AG09319 (cell line): ENCODE data around the gene NYAP2.

Experiments used
- DNase-seq: peaks from one replicate; pipeline ENCODE4 v3.0.0-alpha.2; 2010; ENCODE audit warnings: low read depth; ENCODE audit errors: extremely low read depth
- TF ChIP-seq, protein P1 (sequence below): IDR thresholded peaks from 2 replicates; pipeline ENCODE4 v1.5.1; 2011; ENCODE audit warnings: low read depth, mild to moderate bottlenecking, inconsistent platforms, low read length, moderate library complexity

NYAP2 gene

DNA sequence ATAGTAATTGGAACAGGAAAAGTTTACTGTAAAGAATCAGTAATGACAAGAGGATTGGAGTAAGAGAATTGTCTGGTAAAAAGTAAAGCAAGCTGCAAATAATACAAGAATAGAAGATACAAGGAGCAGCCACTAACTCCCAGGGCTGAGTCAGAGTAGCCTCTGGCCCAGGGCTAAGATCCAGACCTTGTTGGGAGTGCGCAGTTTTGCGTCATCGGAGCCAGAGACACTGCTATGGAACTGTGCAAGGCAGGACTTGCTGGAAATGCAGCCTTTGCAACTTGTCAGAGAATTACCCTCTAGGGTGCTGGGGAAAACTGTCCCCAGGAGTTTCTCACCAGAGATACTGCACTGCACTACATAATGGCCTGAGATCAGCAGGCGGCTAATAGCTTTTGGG lies 135.2 kb downstream of the NYAP2 start:
- DNase-seq: no peak
- TF ChIP-seq, protein P1, sequence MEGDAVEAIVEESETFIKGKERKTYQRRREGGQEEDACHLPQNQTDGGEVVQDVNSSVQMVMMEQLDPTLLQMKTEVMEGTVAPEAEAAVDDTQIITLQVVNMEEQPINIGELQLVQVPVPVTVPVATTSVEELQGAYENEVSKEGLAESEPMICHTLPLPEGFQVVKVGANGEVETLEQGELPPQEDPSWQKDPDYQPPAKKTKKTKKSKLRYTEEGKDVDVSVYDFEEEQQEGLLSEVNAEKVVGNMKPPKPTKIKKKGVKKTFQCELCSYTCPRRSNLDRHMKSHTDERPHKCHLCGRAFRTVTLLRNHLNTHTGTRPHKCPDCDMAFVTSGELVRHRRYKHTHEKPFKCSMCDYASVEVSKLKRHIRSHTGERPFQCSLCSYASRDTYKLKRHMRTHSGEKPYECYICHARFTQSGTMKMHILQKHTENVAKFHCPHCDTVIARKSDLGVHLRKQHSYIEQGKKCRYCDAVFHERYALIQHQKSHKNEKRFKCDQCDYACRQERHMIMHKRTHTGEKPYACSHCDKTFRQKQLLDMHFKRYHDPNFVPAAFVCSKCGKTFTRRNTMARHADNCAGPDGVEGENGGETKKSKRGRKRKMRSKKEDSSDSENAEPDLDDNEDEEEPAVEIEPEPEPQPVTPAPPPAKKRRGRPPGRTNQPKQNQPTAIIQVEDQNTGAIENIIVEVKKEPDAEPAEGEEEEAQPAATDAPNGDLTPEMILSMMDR: no peak

DNA sequence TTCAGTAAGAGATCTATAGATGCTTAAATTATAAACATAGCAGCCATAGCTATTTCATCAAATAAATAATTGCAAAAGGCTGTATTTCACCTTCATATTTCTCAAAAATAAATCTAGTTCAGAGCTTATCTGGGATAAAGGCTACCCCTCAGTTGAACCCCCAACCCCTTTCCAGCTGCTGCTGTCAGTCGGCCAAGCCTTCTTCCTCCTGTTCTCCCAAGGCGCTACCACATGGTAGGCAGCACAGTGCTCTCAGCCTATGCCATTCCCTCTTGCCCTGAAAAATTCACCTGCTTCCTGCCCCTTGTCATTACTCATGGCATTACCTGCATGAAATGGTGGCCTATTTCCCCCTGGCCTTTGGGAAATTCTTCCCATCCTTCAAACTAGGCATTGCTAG lies 136.5 kb downstream of the NYAP2 start:
- TF ChIP-seq, protein P1: no peak
- DNase-seq: no peak

DNA sequence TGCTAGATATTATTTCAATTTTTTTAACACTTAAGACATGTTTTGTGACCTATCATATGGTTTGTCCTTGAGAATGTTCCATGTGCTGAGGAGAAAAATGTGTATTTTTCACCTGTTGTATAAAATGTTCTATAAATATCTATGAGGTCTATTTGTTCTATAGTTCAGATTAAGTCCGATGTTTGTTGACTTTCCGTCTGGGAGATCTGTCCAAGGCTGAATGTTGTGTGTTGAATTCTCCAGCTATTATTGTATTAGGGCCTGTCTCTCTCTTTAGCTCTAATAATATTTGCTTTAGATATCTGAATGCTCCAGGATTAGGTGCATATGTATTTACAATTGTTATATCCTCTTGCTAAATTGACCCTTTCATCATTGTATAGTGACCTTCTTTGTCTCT lies 144.1 kb downstream of the NYAP2 start:
- no peak for DNase-seq
- TF ChIP-seq, protein P1: no peak

DNA sequence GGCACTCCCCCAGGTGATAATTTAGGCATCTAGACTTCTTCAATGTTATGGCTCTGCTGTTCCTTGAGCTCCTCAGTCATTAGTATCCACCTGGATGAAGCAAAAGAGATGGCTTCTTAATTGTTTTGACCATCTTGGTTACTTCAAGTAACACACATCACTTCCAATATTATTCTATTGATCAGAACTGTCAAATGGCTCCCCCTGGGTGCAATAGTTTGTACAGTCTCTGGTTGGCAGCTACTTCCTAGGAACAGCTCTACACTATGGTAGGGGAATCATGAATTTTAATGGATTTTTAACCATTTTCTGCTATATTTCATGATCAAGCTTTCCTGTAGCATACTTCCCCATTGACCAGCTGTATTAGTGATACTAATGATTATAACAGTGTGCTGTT lies 157.0 kb downstream of the NYAP2 start:
- TF ChIP-seq, protein P1: no peak
- DNase-seq: no peak

DNA sequence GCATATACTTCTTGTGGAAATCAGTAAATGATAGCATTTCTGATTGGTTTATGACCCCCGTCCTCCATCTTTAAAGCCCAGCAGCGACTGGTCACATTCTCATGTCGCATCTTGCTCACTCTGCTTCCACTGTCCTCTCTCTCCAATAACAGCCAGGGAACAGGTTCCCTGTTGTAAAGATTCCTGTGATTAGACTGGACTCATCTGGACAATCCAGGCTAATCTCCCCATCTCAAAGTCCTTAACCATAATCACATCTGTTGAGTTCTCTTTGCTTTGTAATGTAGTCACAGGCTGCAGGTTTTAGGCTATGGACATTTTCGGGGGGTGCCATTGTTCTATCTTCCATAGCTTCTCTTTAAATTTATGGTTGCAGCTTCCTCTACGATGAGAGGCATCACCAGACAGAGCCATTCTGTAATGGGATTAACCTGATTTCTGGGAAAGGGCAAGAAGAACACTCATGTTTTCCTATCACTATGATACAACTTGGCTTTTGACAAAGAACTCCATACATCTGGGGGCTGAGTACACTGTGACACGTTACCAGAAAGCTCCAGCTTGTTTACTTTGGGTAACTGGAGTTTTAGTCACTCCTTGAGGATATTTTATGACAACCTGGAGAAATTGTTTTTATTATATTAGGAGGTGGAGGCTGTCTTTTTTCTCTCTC lies 159.0 kb downstream of the NYAP2 start:
- no peak for DNase-seq
- TF ChIP-seq, protein P1: no peak

DNA sequence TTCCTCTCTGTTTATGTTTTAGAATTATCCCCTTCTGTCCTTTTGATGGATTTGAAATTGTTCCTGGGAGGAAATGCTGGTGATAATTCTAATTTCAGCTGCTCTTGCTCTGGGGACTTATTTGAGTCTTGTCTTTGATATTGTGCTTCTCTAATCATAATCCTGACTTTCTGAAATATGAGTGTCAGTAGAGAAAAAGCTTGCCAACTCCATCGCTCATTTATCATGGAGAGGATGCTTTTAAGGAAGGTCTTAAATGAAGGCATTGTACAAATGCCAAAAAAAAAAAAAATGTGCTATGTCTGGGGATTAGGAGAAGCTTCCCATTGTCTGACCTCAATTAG lies 159.5 kb downstream of the NYAP2 start:
- no peak for DNase-seq

DNA sequence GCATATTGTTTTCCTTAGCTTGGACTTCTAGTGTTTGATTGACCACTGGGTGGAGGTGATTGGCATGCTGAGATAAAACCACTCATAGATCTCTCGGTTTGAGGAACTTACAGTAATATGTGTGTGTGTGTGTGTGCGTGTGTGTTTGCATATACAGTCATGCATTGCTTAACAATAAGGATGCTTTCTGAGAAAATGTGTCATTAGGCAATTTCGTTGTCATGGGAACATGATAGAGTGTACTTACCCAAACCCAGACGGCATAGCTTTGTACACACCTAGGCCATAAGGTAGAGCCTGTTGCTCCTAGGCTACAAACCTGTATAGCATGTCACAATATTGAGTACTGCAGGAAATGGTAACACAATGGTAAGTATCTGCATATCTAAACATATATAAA lies 167.3 kb downstream of the NYAP2 start:
- no peak for DNase-seq
- TF ChIP-seq, protein P1: no peak

More for the DNA sequence above, 159.5 kb downstream of the NYAP2 start:
- TF ChIP-seq, protein P1: no peak
